Measurements from ENCODE around the gene EIF3J.
"Not testable (repeated sequence)": the region's sequence is repeated elsewhere in the genome, so short reads cannot be mapped to it uniquely, and the experiment has no call there.

The EIF3J gene

GRCh38 chr15:44527241-44527640, 9.7 kb upstream of the EIF3J start:
- no peak overlapping the region for H3K27ac ChIP-seq
- H3K27me3 ChIP-seq = no peaks in the 10 kb centered on the region
- peaks cover 33% of the 10 kb centered on the region for H3K36me3 ChIP-seq
- no peak for TF ChIP-seq CTCF (IDR thresholded peaks at IDR 0.05)
- H3K4me3 ChIP-seq (ENCODE audit: low read depth in 1 of 2, low read length in 1 of 2) = no peak overlapping the region
- H3K9me3 ChIP-seq = no peaks in the 10 kb centered on the region
- peaks cover 0 to 13% of the 10 kb centered on the region in 2 experiments for H3K4me1 ChIP-seq (ENCODE audit: control insufficient read depth in 1 of 2, insufficient read depth in 1 of 2, low read depth in 1 of 2, low read length in 1 of 2)

- peak overlapping the region; percentile 34 for H3K27ac ChIP-seq
- no peak for TF ChIP-seq CTCF (IDR thresholded peaks at IDR 0.05)
- no peaks in the 10 kb centered on the region for H3K9me3 ChIP-seq
- H3K36me3 ChIP-seq = peaks cover 8% of the 10 kb centered on the region
- peaks cover 0 to 13% of the 10 kb centered on the region in 2 experiments for H3K4me1 ChIP-seq (ENCODE audit: control insufficient read depth in 1 of 2, insufficient read depth in 1 of 2, low read depth in 1 of 2, low read length in 1 of 2)
- no peaks in the 10 kb centered on the region for H3K27me3 ChIP-seq
- no peak overlapping the region for H3K4me3 ChIP-seq (ENCODE audit: low read depth in 1 of 2, low read length in 1 of 2)
Measured at GRCh38 chr15:44529864-44530604, 6.9 kb upstream of the EIF3J start.

- Histone ChIP-seq H3K9me3 (no peaks in the 10 kb centered on the region), H3K36me3 (peaks cover 2% of the 10 kb centered on the region), H3K27ac (no peak overlapping the region), H3K4me3 (ENCODE audit: low read depth in 1 of 2, low read length in 1 of 2) (no peak overlapping the region), H3K27me3 (no peaks in the 10 kb centered on the region), H3K4me1 (ENCODE audit: control insufficient read depth in 1 of 2, insufficient read depth in 1 of 2, low read depth in 1 of 2, low read length in 1 of 2) (peaks cover 4 to 16% of the 10 kb centered on the region in 2 experiments)
- TF ChIP-seq CTCF (IDR thresholded peaks at IDR 0.05) = no peak
Measured at GRCh38 chr15:44530653-44531052, 6.3 kb upstream of the EIF3J start.

DNA sequence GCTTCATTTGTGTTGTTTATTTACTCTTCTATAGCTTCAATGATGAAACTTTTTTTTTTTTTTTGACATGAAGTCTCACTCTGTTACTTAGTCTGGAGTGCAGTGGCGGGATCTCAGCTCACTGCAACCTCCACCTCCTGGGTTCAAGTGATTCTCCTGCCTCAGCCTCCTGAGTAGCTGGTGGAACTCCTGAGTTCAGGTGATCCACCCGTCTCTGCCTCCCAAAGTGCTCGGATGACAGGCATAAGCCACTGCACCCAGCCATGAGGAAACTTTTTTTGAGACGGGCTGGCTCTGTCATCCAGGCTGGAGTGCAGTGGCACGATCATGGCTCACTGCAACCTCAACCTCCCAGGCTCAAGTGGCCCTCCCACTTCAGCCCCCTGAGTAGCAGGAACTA, 4.7 kb upstream of the EIF3J start:
- H3K4me3 ChIP-seq (ENCODE audit: low read depth in 1 of 2, low read length in 1 of 2); H3K9me3 ChIP-seq; H3K27ac ChIP-seq; H3K27me3 ChIP-seq; H3K36me3 ChIP-seq: not testable (repeated sequence)
- peaks cover 12 to 21% of the 10 kb centered on the region in 2 experiments for H3K4me1 ChIP-seq (ENCODE audit: control insufficient read depth in 1 of 2, insufficient read depth in 1 of 2, low read depth in 1 of 2, low read length in 1 of 2)

DNA sequence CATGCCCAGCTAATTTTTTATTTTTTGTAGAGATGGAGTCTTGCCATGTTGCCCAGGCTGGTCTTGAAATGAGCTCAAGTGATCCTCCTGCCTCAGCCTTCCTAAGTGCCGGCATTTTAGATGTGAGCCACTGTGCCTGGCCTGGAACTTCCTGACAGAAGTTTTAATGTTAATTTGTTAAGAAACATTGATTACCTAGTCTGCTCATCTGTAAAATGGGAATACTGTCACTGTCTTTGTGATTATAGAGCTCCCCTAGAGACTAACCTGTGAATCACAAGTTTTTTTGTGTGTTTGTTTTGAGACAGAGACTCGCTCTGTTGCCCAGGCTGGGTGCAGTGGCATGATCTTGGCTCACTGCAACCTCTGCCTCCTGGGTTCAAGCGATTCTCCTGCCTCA, 4.3 kb upstream of the EIF3J start:
- H3K27me3 ChIP-seq = no peaks in the 10 kb centered on the region
- TF ChIP-seq CTCF (IDR thresholded peaks at IDR 0.05) = no peak
- no peak overlapping the region for H3K4me3 ChIP-seq (ENCODE audit: low read depth in 1 of 2, low read length in 1 of 2)
- peaks cover 5% of the 10 kb centered on the region for H3K36me3 ChIP-seq
- peaks cover 16 to 24% of the 10 kb centered on the region in 2 experiments for H3K4me1 ChIP-seq (ENCODE audit: control insufficient read depth in 1 of 2, insufficient read depth in 1 of 2, low read depth in 1 of 2, low read length in 1 of 2)
- H3K27ac ChIP-seq = no peak overlapping the region
- H3K9me3 ChIP-seq = no peaks in the 10 kb centered on the region

DNA sequence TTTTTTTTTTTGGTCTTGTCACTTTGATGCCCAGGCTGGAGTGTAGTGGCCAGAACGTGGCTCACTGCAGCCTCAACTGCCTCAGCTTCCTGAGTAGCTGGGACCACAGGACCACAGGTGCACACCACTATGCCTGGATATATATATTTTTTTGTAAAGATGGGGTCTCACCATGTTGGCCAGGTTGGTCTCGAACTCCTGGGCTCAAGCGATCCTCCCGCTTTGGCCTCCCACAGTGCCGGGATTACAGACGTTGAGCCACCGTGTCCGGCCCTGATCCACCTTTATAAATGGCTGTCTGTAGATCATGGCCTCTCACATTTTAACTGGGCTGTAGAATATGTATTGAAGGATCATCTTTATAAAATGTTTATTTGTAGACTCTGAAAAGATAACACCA, 1.9 kb upstream of the EIF3J start:
- H3K9me3 ChIP-seq = no peaks in the 10 kb centered on the region
- H3K4me3 ChIP-seq (ENCODE audit: low read depth in 1 of 2, low read length in 1 of 2) = no peak overlapping the region
- H3K27ac ChIP-seq = no peak overlapping the region
- H3K27me3 ChIP-seq = no peaks in the 10 kb centered on the region
- TF ChIP-seq CTCF (IDR thresholded peaks at IDR 0.05) = no peak
- H3K36me3 ChIP-seq = peaks cover 5% of the 10 kb centered on the region
- peaks cover 21 to 28% of the 10 kb centered on the region in 2 experiments for H3K4me1 ChIP-seq (ENCODE audit: control insufficient read depth in 1 of 2, insufficient read depth in 1 of 2, low read depth in 1 of 2, low read length in 1 of 2)
